Caco-2 (cell line): ENCODE measurements around the gene TGFA. TPM values are rescaled to one million over a fixed set of nuclear protein-coding genes. Genes with fewer than 3 reads are reported as not detected.

Experiments used
- BruUV-seq: library from RNA; stranded (reverse); fragments of 400-500 nt; replicated peaks from 2 replicates; lab custom pipeline; 2021; lab: Mats Ljungman, UMichigan
- CTCF ChIA-PET: fragments of 300-600 bp; sonication (Branson Sonifier 250); formaldehyde crosslinking; loops from one replicate; lab custom pipeline; 2022; ENCODE audit warnings: antibody characterized with exemption; lab: Charles Lee
- POLR2A ChIA-PET: fragments of 300-600 bp; sonication (Branson Sonifier 250); formaldehyde crosslinking; loops from one replicate; lab custom pipeline; 2022; ENCODE audit warnings: antibody characterized with exemption; lab: Charles Lee
- DNase-seq, 2 experiments: peaks; one replicate each; pipeline versions ENCODE4 v3.0.0 to v3.0.0-alpha.2; 2020 to 2022
- H3K27me3 ChIP-seq: replicated peaks from 2 replicates; pipeline ENCODE4 v1.6.0; 2011; ENCODE audit warnings: low read length; ENCODE audit not compliant: control insufficient read depth, insufficient read depth
- H3K36me3 ChIP-seq: 2 replicates; pipeline ENCODE4 v1.5.1; 2011; ENCODE audit warnings: low read length; ENCODE audit not compliant: control insufficient read depth, insufficient read depth
- H3K4me1 ChIP-seq: fragments of 250-450 bp; sonication (Bioruptor Pico); 2 replicates; pipeline ENCODE4 v1.5.1; 2020; ENCODE audit warnings: mild to moderate bottlenecking
- H3K4me3 ChIP-seq: 2 replicates; pipeline ENCODE4 v1.5.1; 2011; ENCODE audit warnings: low read depth, mild to moderate bottlenecking, control low read depth, low read length
- H3K9me3 ChIP-seq: fragments of 250-450 bp; sonication (Bioruptor Pico); 2 replicates; pipeline ENCODE4 v1.5.1; 2020; ENCODE audit warnings: mild to moderate bottlenecking, moderate library complexity
- H3K27ac Mint-ChIP-seq: one replicate; pipeline ENCODE4 v1.8.0; 2022; ENCODE audit warnings: mixed read lengths; ENCODE audit not compliant: unreplicated experiment
- H3K27me3 Mint-ChIP-seq: one replicate; pipeline ENCODE4 v1.8.0; 2022; ENCODE audit warnings: mixed read lengths; ENCODE audit not compliant: insufficient read depth, unreplicated experiment
- H3K36me3 Mint-ChIP-seq: one replicate; pipeline ENCODE4 v1.8.0; 2022; ENCODE audit warnings: mild to moderate bottlenecking, mixed read lengths; ENCODE audit not compliant: insufficient read depth, unreplicated experiment
- H3K4me1 Mint-ChIP-seq: one replicate; pipeline ENCODE4 v1.8.0; 2022; ENCODE audit warnings: low read depth, mixed read lengths; ENCODE audit not compliant: unreplicated experiment
- H3K4me3 Mint-ChIP-seq: one replicate; pipeline ENCODE4 v1.8.0; 2022; ENCODE audit warnings: mild to moderate bottlenecking, moderate library complexity, mixed read lengths; ENCODE audit not compliant: unreplicated experiment
- H3K9me3 Mint-ChIP-seq: one replicate; pipeline ENCODE4 v1.8.0; 2022; ENCODE audit warnings: mixed read lengths; ENCODE audit not compliant: unreplicated experiment
- CTCF ChIP-seq, 2 experiments: fragments of 200-600 bp in 1 of 2; IDR thresholded peaks; 1 replicate in 1 of 2; 2 replicates in 1 of 2; pipeline versions ENCODE4 v1.5.1 to v1.8.0; 2011 to 2022; ENCODE audit warnings: antibody characterized with exemption in 1 of 2, control low read depth in 1 of 2, inconsistent platforms in 1 of 2, low read depth in 1 of 2, low read length in 1 of 2, mild to moderate bottlenecking in 1 of 2, moderate library complexity in 1 of 2; ENCODE audit not compliant: insufficient read depth in 1 of 2, severe bottlenecking in 1 of 2, unreplicated experiment in 1 of 2
- intact Hi-C: fragments of 100-400 bp; cut with micrococcal nuclease; formaldehyde crosslinking; loops from one replicate; pipeline ENCODE4 v1.10.0; 2022; ENCODE audit not compliant: unreplicated experiment
- total RNA-seq: library from RNA; stranded (reverse); gene quantifications from 2 replicates; pipeline ENCODE4 v1.2.3, GENCODE V29; 2022

TGFA gene
- total RNA-seq, 1 experiment from 2014 or later: 0.70 TPM

- CTCF ChIA-PET: no interaction called here
Measured at GRCh38 chr2:70529610-70530009, 24.0 kb downstream of the TGFA start.

GRCh38 chr2:70528929-70529328 is 24.7 kb downstream of the TGFA start:
- CTCF ChIA-PET: no interaction called here
- POLR2A ChIA-PET: no interaction called here
- H3K27ac Mint-ChIP-seq: no peak overlapping the region
- Histone ChIP-seq H3K4me3 (no peak overlapping the region), H3K9me3 (peaks cover 3% of the 10 kb centered on the region; the same call in 1 of the 2 replicates), H3K4me1 (no peaks in the 10 kb centered on the region), H3K27me3 (no peaks in the 10 kb centered on the region), H3K36me3 (no peaks in the 10 kb centered on the region)
- TF ChIP-seq CTCF (IDR thresholded peaks at IDR 0.05; ENCODE audit: insufficient read depth in 1 of 2, low read depth in 1 of 2, low read length in 1 of 2, severe bottlenecking in 1 of 2, unreplicated experiment in 1 of 2): no peak
- H3K36me3 Mint-ChIP-seq: no peaks in the 10 kb centered on the region
- H3K4me1 Mint-ChIP-seq: peaks cover 4% of the 10 kb centered on the region
- no TSS peak for BruUV-seq
- intact Hi-C loops: no loop called here
- no peaks in the 10 kb centered on the region for H3K9me3 Mint-ChIP-seq
- no peak for DNase-seq
- H3K27me3 Mint-ChIP-seq: no peaks in the 10 kb centered on the region
- H3K4me3 Mint-ChIP-seq: no peak overlapping the region

More at GRCh38 chr2:70529610-70530009, 24.0 kb downstream of the TGFA start:
- peaks cover 3% of the 10 kb centered on the region; the same call in 1 of the 2 replicates for H3K9me3 ChIP-seq
- intact Hi-C loops: no loop called here
- BruUV-seq: no TSS peak
- Mint-ChIP-seq H3K36me3 (no peaks in the 10 kb centered on the region), H3K27ac (no peak overlapping the region), H3K4me3 (no peak overlapping the region), H3K27me3 (peaks cover 2% of the 10 kb centered on the region), H3K9me3 (no peaks in the 10 kb centered on the region), H3K4me1 (no peaks in the 10 kb centered on the region)
- no peak for DNase-seq
- no peak for TF ChIP-seq CTCF (IDR thresholded peaks at IDR 0.05; ENCODE audit: insufficient read depth in 1 of 2, low read depth in 1 of 2, low read length in 1 of 2, severe bottlenecking in 1 of 2, unreplicated experiment in 1 of 2)
- POLR2A ChIA-PET: no interaction called here
- H3K27me3 ChIP-seq: no peaks in the 10 kb centered on the region
- H3K4me1 ChIP-seq: no peaks in the 10 kb centered on the region
- H3K4me3 ChIP-seq: no peak overlapping the region
- no peaks in the 10 kb centered on the region for H3K36me3 ChIP-seq

GRCh38 chr2:70528276-70528675 is 25.4 kb downstream of the TGFA start:
- H3K4me1 ChIP-seq: no peaks in the 10 kb centered on the region
- H3K36me3 ChIP-seq: no peaks in the 10 kb centered on the region
- Mint-ChIP-seq H3K27me3 (no peaks in the 10 kb centered on the region), H3K4me1 (peaks cover 5% of the 10 kb centered on the region), H3K36me3 (no peaks in the 10 kb centered on the region), H3K9me3 (no peaks in the 10 kb centered on the region), H3K27ac (no peak overlapping the region), H3K4me3 (no peak overlapping the region)
- POLR2A ChIA-PET: no interaction called here
- BruUV-seq: no TSS peak
- CTCF ChIA-PET: interaction anchor here (0.7 kb wide), 1 partner anchor 9 kb away, joined by 3 read pairs; no protein-coding TSS in a partner anchor
- TF ChIP-seq CTCF (IDR thresholded peaks at IDR 0.05; ENCODE audit: insufficient read depth in 1 of 2, low read depth in 1 of 2, low read length in 1 of 2, severe bottlenecking in 1 of 2, unreplicated experiment in 1 of 2): no peak
- no peak for DNase-seq
- peaks cover 3% of the 10 kb centered on the region; the same call in 1 of the 2 replicates for H3K9me3 ChIP-seq
- intact Hi-C loops: no loop called here
- H3K4me3 ChIP-seq: no peak overlapping the region
- no peaks in the 10 kb centered on the region for H3K27me3 ChIP-seq
